SK-N-SH treated with all-trans-retinoic acid at 6 μM for 48 hours (cell line): ENCODE measurements around the gene AMOTL2.

Experiments used
- ATAC-seq: fragments of 200-7000 bp; cut with Tn5 transposase; 3 replicates; pipeline ENCODE4 v1.9.1; 2020; ENCODE audit warnings: mild to moderate bottlenecking, moderate library complexity
- ARNTL ChIP-seq: fragments of 450-650 bp; formaldehyde crosslinking; IDR thresholded peaks from 2 replicates; pipeline ENCODE4 v1.5.0; 2020; ENCODE audit warnings: low read depth, mild to moderate bottlenecking, moderate library complexity, borderline replicate concordance
- BACH2 ChIP-seq: fragments of 250-450 bp; sonication (Bioruptor Pico); IDR thresholded peaks from 2 replicates; pipeline ENCODE4 v1.9.0; 2021; ENCODE audit warnings: mild to moderate bottlenecking, borderline replicate concordance
- ESRRG ChIP-seq: fragments of 250-450 bp; sonication (Bioruptor Pico); IDR thresholded peaks from 2 replicates; pipeline ENCODE4 v1.6.1; 2021; ENCODE audit warnings: mild to moderate bottlenecking
- ISL1 ChIP-seq: fragments of 250-450 bp; sonication (Bioruptor Pico); IDR thresholded peaks from 2 replicates; pipeline ENCODE4 v2.1.2; 2022; ENCODE audit warnings: mild to moderate bottlenecking, moderate library complexity
- OSR1 ChIP-seq: fragments of 250-450 bp; sonication (Bioruptor Pico); IDR thresholded peaks from 2 replicates; pipeline ENCODE4 v1.8.0; 2022; ENCODE audit warnings: moderate library complexity, mild to moderate bottlenecking, inconsistent platforms
- PPARA ChIP-seq: fragments of 250-450 bp; sonication (Bioruptor Pico); IDR thresholded peaks from 2 replicates; pipeline ENCODE4 v1.5.0; 2020; ENCODE audit warnings: mild to moderate bottlenecking, borderline replicate concordance
- SNAI2 ChIP-seq: fragments of 250-450 bp; sonication (Bioruptor Pico); IDR thresholded peaks from 2 replicates; pipeline ENCODE4 v1.5.0; 2020; ENCODE audit warnings: mild to moderate bottlenecking, moderate library complexity
- TCF4 ChIP-seq: fragments of 250-450 bp; sonication (Bioruptor Pico); IDR thresholded peaks from 2 replicates; pipeline ENCODE4 v1.8.0; 2021; ENCODE audit warnings: mild to moderate bottlenecking, moderate library complexity, borderline replicate concordance
- TOX ChIP-seq: fragments of 250-450 bp; sonication (Bioruptor Pico); IDR thresholded peaks from 2 replicates; pipeline ENCODE4 v1.8.0; 2021; ENCODE audit warnings: mild to moderate bottlenecking, moderate library complexity, borderline replicate concordance
- ZC3H10 ChIP-seq: fragments of 250-450 bp; sonication (Bioruptor Pico); IDR thresholded peaks from 2 replicates; pipeline ENCODE4 v1.5.1; 2021; ENCODE audit warnings: mild to moderate bottlenecking, moderate library complexity
- ZFP30 ChIP-seq: fragments of 450-650 bp; formaldehyde crosslinking; IDR thresholded peaks from 2 replicates; pipeline ENCODE4 v1.5.0; 2022; ENCODE audit warnings: mild to moderate bottlenecking, moderate library complexity
- ZNF70 ChIP-seq: fragments of 450-650 bp; formaldehyde crosslinking; IDR thresholded peaks from 2 replicates; pipeline ENCODE4 v1.5.0; 2020; ENCODE audit warnings: mild to moderate bottlenecking, moderate library complexity
- ZNF8 ChIP-seq: fragments of 450-650 bp; formaldehyde crosslinking; IDR thresholded peaks from 2 replicates; pipeline ENCODE4 v1.5.0; 2020; ENCODE audit warnings: mild to moderate bottlenecking, moderate library complexity
- TF ChIP-seq, protein P1 (sequence below): fragments of 250-450 bp; sonication (Bioruptor Pico); IDR thresholded peaks from 2 replicates; pipeline ENCODE4 v1.5.0; 2020; ENCODE audit warnings: mild to moderate bottlenecking, moderate library complexity
- TF ChIP-seq, protein P2 (sequence below): fragments of 250-450 bp; sonication (Bioruptor Pico); IDR thresholded peaks from 2 replicates; pipeline ENCODE4 v1.8.0; 2020; ENCODE audit warnings: mild to moderate bottlenecking, moderate library complexity, borderline replicate concordance
- TF ChIP-seq, protein P3 (sequence below): fragments of 250-450 bp; sonication (Bioruptor Pico); IDR thresholded peaks from 2 replicates; pipeline ENCODE4 v1.8.0; 2021; ENCODE audit warnings: low read depth, mild to moderate bottlenecking, moderate library complexity, borderline replicate concordance
- TF ChIP-seq, protein P4 (sequence below): fragments of 250-450 bp; sonication (Bioruptor Pico); IDR thresholded peaks from 2 replicates; pipeline ENCODE4 v1.5.1; 2021; ENCODE audit warnings: mild to moderate bottlenecking, moderate library complexity
- TF ChIP-seq, protein P5 (sequence below): fragments of 250-450 bp; sonication (Bioruptor Pico); IDR thresholded peaks from 2 replicates; pipeline ENCODE4 v1.5.1; 2020; ENCODE audit warnings: low read depth, mild to moderate bottlenecking, moderate library complexity

The AMOTL2 gene

DNA sequence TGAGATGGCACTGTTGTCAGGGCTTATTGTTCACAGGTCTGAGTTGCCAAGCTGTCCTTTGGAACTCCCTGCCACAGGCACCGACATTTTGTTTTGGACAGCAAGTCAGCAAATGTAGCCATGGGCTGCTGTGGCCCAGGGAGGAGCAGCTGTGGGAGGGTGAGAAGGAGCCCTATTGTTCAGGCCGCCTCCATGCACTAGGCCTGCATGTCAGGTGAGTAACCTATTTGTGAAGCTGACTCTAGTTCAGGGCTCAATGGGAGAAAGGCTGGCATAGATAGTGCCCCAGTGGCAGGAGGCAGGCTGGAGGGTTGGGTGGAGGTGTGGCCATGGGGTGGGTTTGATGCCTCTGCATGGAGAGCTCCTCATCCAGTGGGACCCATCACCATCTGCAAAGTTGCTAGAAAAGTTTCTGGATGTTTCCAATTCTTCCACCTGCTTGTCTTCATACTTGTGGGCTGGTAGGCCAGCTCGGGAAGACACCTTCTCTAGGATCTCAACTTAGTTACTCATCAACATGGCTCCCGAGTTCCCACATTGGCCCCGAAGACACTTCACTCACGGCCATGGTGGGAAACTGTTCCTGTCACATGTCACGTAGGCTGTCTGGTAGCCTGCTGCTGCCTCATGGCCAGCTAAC, 19.5 kb downstream of the AMOTL2 start:
- ATAC-seq = no peak
- TF ChIP-seq ARNTL (CRISPR knock-in tag) (no peak), TOX (CRISPR knock-in tag) (no peak), ESRRG (CRISPR knock-in tag) (no peak), ZNF70 (CRISPR knock-in tag) (no peak)
- TF ChIP-seq, protein P1, sequence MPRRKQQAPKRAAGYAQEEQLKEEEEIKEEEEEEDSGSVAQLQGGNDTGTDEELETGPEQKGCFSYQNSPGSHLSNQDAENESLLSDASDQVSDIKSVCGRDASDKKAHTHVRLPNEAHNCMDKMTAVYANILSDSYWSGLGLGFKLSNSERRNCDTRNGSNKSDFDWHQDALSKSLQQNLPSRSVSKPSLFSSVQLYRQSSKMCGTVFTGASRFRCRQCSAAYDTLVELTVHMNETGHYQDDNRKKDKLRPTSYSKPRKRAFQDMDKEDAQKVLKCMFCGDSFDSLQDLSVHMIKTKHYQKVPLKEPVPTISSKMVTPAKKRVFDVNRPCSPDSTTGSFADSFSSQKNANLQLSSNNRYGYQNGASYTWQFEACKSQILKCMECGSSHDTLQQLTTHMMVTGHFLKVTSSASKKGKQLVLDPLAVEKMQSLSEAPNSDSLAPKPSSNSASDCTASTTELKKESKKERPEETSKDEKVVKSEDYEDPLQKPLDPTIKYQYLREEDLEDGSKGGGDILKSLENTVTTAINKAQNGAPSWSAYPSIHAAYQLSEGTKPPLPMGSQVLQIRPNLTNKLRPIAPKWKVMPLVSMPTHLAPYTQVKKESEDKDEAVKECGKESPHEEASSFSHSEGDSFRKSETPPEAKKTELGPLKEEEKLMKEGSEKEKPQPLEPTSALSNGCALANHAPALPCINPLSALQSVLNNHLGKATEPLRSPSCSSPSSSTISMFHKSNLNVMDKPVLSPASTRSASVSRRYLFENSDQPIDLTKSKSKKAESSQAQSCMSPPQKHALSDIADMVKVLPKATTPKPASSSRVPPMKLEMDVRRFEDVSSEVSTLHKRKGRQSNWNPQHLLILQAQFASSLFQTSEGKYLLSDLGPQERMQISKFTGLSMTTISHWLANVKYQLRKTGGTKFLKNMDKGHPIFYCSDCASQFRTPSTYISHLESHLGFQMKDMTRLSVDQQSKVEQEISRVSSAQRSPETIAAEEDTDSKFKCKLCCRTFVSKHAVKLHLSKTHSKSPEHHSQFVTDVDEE (CRISPR knock-in tag) = no peak

DNA sequence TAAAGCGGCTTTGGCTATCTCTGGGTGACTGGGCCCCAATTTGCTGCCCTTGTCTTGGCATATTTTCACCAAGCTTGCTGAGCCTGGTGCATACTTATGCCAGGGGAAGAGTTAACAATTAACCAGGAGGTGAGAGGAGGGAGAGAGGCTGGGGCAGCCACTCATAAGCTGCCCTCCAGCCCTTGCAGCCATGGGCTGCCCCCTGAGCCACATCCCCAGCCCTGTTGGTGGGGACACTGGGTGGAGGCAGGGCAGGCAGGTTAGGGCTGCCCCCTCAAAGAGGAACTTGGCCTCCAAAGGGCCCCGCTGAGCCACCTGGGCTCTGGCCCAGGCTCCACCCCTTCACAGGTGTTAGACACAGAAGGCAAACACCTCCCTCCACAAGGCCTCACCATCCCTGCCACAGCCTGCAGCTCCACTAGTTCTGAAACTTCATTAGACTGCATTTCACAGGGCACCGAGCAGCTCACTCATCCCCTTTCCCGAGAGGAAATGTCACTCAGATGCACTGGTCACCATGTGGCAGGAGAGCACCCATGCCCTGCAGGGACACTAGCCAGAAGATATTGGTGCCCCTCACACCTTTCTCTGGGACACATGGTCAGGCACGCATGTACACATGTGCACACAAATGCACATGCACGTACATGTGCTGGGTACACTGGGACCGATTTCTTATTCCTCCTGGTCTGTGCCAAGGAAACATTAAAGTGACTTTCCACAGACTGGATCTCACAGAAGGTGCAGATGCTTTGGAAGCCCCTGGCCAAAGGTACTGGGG, 20.2 kb downstream of the AMOTL2 start:
- TF ChIP-seq TCF4 (CRISPR knock-in tag) (no peak), ZNF8 (CRISPR knock-in tag) (no peak), TOX (CRISPR knock-in tag) (no peak), ARNTL (CRISPR knock-in tag) (no peak), BACH2 (no peak), ISL1 (CRISPR knock-in tag) (no peak), ZC3H10 (CRISPR knock-in tag) (no peak), PPARA (CRISPR knock-in tag) (no peak), SNAI2 (CRISPR knock-in tag) (no peak), ZFP30 (no peak)
- TF ChIP-seq, protein P2, sequence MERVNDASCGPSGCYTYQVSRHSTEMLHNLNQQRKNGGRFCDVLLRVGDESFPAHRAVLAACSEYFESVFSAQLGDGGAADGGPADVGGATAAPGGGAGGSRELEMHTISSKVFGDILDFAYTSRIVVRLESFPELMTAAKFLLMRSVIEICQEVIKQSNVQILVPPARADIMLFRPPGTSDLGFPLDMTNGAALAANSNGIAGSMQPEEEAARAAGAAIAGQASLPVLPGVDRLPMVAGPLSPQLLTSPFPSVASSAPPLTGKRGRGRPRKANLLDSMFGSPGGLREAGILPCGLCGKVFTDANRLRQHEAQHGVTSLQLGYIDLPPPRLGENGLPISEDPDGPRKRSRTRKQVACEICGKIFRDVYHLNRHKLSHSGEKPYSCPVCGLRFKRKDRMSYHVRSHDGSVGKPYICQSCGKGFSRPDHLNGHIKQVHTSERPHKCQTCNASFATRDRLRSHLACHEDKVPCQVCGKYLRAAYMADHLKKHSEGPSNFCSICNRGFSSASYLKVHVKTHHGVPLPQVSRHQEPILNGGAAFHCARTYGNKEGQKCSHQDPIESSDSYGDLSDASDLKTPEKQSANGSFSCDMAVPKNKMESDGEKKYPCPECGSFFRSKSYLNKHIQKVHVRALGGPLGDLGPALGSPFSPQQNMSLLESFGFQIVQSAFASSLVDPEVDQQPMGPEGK (CRISPR knock-in tag) = no peak
- TF ChIP-seq, protein P3, sequence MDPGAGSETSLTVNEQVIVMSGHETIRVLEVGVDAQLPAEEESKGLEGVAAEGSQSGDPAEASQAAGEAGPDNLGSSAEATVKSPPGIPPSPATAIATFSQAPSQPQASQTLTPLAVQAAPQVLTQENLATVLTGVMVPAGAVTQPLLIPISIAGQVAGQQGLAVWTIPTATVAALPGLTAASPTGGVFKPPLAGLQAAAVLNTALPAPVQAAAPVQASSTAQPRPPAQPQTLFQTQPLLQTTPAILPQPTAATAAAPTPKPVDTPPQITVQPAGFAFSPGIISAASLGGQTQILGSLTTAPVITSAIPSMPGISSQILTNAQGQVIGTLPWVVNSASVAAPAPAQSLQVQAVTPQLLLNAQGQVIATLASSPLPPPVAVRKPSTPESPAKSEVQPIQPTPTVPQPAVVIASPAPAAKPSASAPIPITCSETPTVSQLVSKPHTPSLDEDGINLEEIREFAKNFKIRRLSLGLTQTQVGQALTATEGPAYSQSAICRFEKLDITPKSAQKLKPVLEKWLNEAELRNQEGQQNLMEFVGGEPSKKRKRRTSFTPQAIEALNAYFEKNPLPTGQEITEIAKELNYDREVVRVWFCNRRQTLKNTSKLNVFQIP (CRISPR knock-in tag) = no peak
- TF ChIP-seq, protein P4, sequence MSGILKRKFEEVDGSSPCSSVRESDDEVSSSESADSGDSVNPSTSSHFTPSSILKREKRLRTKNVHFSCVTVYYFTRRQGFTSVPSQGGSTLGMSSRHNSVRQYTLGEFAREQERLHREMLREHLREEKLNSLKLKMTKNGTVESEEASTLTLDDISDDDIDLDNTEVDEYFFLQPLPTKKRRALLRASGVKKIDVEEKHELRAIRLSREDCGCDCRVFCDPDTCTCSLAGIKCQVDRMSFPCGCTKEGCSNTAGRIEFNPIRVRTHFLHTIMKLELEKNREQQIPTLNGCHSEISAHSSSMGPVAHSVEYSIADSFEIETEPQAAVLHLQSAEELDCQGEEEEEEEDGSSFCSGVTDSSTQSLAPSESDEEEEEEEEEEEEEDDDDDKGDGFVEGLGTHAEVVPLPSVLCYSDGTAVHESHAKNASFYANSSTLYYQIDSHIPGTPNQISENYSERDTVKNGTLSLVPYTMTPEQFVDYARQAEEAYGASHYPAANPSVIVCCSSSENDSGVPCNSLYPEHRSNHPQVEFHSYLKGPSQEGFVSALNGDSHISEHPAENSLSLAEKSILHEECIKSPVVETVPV (CRISPR knock-in tag) = no peak
- ATAC-seq = peak; percentile 0; the same call in 1 of the 3 replicates

DNA sequence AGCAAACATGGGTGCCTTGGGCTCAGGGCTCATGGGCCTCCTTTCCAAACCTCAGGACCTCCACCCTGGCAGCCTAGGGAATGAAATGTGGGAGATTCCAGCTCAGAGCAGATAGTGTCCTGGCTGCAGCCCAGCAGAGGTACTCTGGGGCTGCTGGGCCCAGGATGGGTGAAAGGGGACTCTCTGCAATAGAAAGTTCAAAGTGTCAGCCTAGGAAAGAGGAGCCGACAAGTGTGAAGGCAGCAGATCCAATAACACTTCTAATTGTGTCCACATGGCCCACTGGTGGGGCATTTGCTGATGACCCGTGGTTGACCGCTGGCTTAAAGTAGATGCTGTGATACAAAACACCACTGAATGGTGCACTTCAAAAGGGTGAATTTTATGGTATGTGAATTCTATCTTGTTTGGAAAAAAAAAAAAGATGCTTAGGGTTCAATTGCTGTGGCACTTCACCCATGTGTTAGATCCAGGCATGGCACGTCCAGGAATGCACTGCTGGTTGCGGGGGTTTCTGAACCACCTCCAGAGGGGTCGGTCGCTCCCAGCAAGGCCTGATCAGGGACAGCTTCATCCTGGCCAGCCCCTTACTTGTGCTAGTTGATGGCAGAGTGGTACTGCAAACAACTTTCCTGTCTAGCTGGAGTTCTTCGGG, 20.9 kb downstream of the AMOTL2 start:
- peak; percentile 0; the same call in 2 of the 3 replicates for ATAC-seq
- TF ChIP-seq ISL1 (CRISPR knock-in tag) (no peak), TCF4 (CRISPR knock-in tag) (no peak), OSR1 (CRISPR knock-in tag) (no peak), PPARA (CRISPR knock-in tag) (no peak), ARNTL (CRISPR knock-in tag) (no peak), SNAI2 (CRISPR knock-in tag) (no peak)
- TF ChIP-seq, protein P5, sequence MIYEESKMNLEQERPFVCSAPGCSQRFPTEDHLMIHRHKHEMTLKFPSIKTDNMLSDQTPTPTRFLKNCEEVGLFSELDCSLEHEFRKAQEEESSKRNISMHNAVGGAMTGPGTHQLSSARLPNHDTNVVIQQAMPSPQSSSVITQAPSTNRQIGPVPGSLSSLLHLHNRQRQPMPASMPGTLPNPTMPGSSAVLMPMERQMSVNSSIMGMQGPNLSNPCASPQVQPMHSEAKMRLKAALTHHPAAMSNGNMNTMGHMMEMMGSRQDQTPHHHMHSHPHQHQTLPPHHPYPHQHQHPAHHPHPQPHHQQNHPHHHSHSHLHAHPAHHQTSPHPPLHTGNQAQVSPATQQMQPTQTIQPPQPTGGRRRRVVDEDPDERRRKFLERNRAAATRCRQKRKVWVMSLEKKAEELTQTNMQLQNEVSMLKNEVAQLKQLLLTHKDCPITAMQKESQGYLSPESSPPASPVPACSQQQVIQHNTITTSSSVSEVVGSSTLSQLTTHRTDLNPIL (CRISPR knock-in tag) = no peak
- TF ChIP-seq, protein P4 (CRISPR knock-in tag) = no peak
- TF ChIP-seq, protein P1 (CRISPR knock-in tag) = no peak
